GM19455 (cell line): ENCODE data around the gene DUS2.
"Not testable (repeated sequence)": the region's sequence is repeated elsewhere in the genome, so short reads cannot be mapped to it uniquely, and the experiment has no call there.

Experiments
- ATAC-seq: cut with Tn5 transposase; IDR thresholded peaks from one replicate; pipeline ENCODE4 v1.9.1; 2021; ENCODE audit not compliant: unreplicated experiment

The DUS2 gene

GRCh38 chr16:68022728-68023537, at the start of gene DUS2, which contains the start of gene DDX28:
Gene DUS2, plus strand, starts transcription at chr16:68023284. Its CDS starts 14,740 bp downstream, at chr16:68038024.
Gene DDX28, minus strand, starts transcription at chr16:68023232. Its CDS starts 30 bp downstream, at chr16:68023202.
- ATAC-seq, result peak; percentile 68

- no peak for ATAC-seq
Observed at GRCh38 chr16:67975321-67976105, 47.6 kb upstream of the DUS2 start.

- ATAC-seq, result no peak
Observed at GRCh38 chr16:67976205-67976604, 46.9 kb upstream of the DUS2 start.

- no peak for ATAC-seq
Observed at GRCh38 chr16:67977005-67977404, 46.1 kb upstream of the DUS2 start.

GRCh38 chr16:67977469-67978227, 45.4 kb upstream of the DUS2 start:
- no peak for ATAC-seq

- no peak for ATAC-seq
Observed at GRCh38 chr16:67979955-67980678, 43.0 kb upstream of the DUS2 start, which contains the start of gene DPEP3. Gene DPEP3, minus strand, starts transcription at chr16:67980499. Its CDS starts 119 bp downstream, at chr16:67980380.

- ATAC-seq, result no peak
Observed at GRCh38 chr16:67982011-67982696, 40.9 kb upstream of the DUS2 start.

GRCh38 chr16:67986949-67987348, 36.1 kb upstream of the DUS2 start:
- ATAC-seq, result no peak

GRCh38 chr16:67987460-67988160, 35.5 kb upstream of the DUS2 start:
- ATAC-seq, result no peak

- no peak for ATAC-seq
Observed at GRCh38 chr16:67988675-67989074, 34.4 kb upstream of the DUS2 start.

- no peak for ATAC-seq
Observed at GRCh38 chr16:67989322-67990017, 33.6 kb upstream of the DUS2 start.

GRCh38 chr16:67990018-67990386, 33.1 kb upstream of the DUS2 start:
- ATAC-seq, result no peak

GRCh38 chr16:67992661-67993206, 30.4 kb upstream of the DUS2 start:
- ATAC-seq, result peak; percentile 16

GRCh38 chr16:67993207-67994039, 29.7 kb upstream of the DUS2 start:
- peak; percentile 74 for ATAC-seq

GRCh38 chr16:67994040-67994408, 29.1 kb upstream of the DUS2 start:
- ATAC-seq, result not testable (repeated sequence)

GRCh38 chr16:67995423-67995822, 27.7 kb upstream of the DUS2 start:
- ATAC-seq, result no peak

- ATAC-seq, result no peak
Observed at GRCh38 chr16:67996666-67997065, 26.4 kb upstream of the DUS2 start.
